ENCODE data around the gene ROBO3. TPM values are rescaled to one million over a fixed set of nuclear protein-coding genes. Genes with fewer than 3 reads are reported as not detected.

Gene ROBO3
- total RNA-seq, 1 donor from 2014 or later: 10.9 TPM

DNA sequence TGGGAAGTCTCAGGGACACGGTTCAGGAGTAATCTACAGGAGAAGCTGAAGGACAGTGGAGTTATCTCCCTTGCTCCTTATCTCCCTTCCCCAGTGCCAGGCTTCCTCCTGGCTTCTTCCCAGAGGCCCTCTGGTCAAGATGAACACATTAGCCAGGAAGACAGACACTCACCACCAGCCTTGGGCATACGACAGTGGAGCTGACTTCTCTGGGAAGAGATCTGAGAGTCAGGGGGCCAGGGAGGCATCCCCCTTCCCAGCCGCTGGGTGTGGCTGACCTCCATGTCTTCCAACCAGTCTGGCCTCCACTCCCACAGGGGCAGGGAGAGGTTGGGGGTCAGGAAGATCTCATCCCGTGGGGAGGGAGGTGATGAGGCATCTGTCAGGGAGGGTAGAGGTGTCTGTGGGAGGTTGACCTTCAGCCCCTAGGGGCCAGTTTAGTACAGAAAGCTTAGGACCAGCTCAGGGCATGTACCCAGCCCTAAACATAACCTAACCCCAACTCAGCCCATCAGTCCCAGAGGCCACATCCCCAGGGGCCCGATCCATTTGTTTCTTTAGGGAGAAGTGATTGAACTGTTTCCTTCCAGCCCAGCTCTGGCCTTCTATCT lies 19.7 kb downstream of the ROBO3 start:
- Mint-ChIP-seq H3K4me3 (ENCODE audit: unreplicated experiment) (no peak overlapping the region), H3K36me3 (ENCODE audit: low read depth) (no peaks in the 10 kb centered on the region), H3K4me1 (ENCODE audit: low read depth) (peaks cover 12% of the 10 kb centered on the region), H3K27ac (ENCODE audit: unreplicated experiment) (no peak overlapping the region), H3K27me3 (ENCODE audit: low read depth) (no peaks in the 10 kb centered on the region), H3K9me3 (ENCODE audit: low read depth) (no peaks in the 10 kb centered on the region)
- DNase-seq (ENCODE audit: low spot score): no peak
- TF ChIP-seq, protein P1, sequence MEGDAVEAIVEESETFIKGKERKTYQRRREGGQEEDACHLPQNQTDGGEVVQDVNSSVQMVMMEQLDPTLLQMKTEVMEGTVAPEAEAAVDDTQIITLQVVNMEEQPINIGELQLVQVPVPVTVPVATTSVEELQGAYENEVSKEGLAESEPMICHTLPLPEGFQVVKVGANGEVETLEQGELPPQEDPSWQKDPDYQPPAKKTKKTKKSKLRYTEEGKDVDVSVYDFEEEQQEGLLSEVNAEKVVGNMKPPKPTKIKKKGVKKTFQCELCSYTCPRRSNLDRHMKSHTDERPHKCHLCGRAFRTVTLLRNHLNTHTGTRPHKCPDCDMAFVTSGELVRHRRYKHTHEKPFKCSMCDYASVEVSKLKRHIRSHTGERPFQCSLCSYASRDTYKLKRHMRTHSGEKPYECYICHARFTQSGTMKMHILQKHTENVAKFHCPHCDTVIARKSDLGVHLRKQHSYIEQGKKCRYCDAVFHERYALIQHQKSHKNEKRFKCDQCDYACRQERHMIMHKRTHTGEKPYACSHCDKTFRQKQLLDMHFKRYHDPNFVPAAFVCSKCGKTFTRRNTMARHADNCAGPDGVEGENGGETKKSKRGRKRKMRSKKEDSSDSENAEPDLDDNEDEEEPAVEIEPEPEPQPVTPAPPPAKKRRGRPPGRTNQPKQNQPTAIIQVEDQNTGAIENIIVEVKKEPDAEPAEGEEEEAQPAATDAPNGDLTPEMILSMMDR (IDR thresholded peaks at IDR 0.05): no peak

DNA sequence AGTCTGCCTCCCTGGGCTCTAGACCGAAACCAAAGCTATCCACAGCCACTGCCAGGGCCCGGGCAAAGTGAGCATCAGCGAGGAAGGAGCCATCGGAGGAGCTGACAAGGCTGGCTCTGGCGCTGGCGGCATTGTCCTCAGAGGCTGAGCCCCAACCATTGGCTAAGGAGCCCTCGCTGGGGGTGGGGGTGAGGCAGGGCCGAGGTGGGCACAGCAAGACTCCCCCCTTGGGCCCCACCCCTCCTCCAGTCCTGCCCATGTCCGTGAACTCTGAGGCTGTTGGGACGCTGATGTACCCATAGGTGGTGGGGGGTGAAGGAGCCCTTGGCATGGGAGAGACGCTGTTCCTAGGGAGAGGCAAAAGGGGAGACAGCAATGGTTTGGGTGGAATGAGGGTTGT lies 21.2 kb downstream of the ROBO3 start:
- H3K4me1 Mint-ChIP-seq (ENCODE audit: low read depth): peaks cover 12% of the 10 kb centered on the region
- H3K27ac Mint-ChIP-seq (ENCODE audit: unreplicated experiment): no peak overlapping the region
- no peaks in the 10 kb centered on the region for H3K36me3 Mint-ChIP-seq (ENCODE audit: low read depth)
- DNase-seq (ENCODE audit: low spot score): peak; percentile 74
- H3K9me3 Mint-ChIP-seq (ENCODE audit: low read depth): no peaks in the 10 kb centered on the region
- no peak overlapping the region for H3K4me3 Mint-ChIP-seq (ENCODE audit: unreplicated experiment)
- H3K27me3 Mint-ChIP-seq (ENCODE audit: low read depth): no peaks in the 10 kb centered on the region
- TF ChIP-seq, protein P1 (IDR thresholded peaks at IDR 0.05): no peak

DNA sequence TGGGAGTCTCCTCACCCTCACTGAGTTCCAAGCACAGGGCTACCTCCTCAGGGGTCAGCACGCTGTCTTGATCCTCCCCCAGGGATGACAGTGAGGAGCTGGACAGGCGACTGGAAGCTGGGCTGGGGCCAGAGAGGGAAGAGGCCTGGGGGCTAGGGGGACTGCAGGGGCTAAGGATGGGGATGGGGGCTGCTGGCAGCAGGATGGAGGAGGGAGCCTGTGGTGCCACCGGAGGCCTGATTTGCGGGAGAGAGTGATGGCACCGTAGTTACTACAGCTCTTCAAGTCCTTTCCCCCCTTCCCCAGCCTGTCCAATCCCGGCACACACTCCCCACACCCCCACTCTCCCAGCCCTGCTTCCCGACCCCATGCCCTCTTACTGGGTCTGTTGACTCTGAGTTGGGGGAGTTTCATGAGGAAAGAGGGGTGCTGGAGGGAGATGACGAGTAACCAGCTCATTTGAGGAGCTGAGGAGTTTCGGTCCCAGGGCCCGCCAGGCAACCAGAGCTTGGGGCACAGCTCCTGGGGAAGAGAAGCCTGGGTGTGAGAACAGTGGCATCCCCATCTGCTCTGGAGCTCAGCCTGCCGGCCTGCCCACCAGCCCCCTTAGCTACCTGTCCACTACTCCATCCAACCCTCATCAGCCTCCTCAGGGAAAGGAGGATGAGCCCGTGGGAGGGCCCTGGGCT lies 21.9 kb downstream of the ROBO3 start:
- Mint-ChIP-seq H3K36me3 (ENCODE audit: low read depth) (no peaks in the 10 kb centered on the region), H3K4me3 (ENCODE audit: unreplicated experiment) (no peak overlapping the region), H3K9me3 (ENCODE audit: low read depth) (no peaks in the 10 kb centered on the region), H3K27me3 (ENCODE audit: low read depth) (no peaks in the 10 kb centered on the region), H3K27ac (ENCODE audit: unreplicated experiment) (no peak overlapping the region), H3K4me1 (ENCODE audit: low read depth) (peaks cover 9% of the 10 kb centered on the region)
- DNase-seq (ENCODE audit: low spot score): no peak
- TF ChIP-seq, protein P1 (IDR thresholded peaks at IDR 0.05): no peak

DNA sequence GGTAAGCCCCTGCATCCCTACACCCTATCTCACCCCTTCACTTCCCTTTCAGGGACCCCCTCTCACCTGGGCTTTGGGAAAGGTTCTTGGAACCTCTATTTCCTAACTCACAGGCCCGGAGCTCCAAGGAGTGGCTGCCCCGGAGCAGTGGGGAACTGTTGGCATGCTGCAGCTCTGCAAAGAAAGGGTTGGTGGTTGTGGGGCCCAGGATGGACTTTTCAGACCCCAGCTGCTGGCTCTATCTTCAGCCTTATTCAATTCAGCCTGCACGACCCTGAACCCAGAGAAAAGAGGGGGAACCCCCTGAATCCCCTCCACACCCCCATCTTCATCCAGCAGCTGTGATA lies 22.4 kb downstream of the ROBO3 start:
- TF ChIP-seq, protein P1 (IDR thresholded peaks at IDR 0.05): no peak
- peaks cover 4% of the 10 kb centered on the region for H3K4me1 Mint-ChIP-seq (ENCODE audit: low read depth)
- H3K36me3 Mint-ChIP-seq (ENCODE audit: low read depth): no peaks in the 10 kb centered on the region
- H3K27me3 Mint-ChIP-seq (ENCODE audit: low read depth): no peaks in the 10 kb centered on the region
- DNase-seq (ENCODE audit: low spot score): no peak
- no peak overlapping the region for H3K4me3 Mint-ChIP-seq (ENCODE audit: unreplicated experiment)
- H3K27ac Mint-ChIP-seq (ENCODE audit: unreplicated experiment): no peak overlapping the region
- H3K9me3 Mint-ChIP-seq (ENCODE audit: low read depth): no peaks in the 10 kb centered on the region

DNA sequence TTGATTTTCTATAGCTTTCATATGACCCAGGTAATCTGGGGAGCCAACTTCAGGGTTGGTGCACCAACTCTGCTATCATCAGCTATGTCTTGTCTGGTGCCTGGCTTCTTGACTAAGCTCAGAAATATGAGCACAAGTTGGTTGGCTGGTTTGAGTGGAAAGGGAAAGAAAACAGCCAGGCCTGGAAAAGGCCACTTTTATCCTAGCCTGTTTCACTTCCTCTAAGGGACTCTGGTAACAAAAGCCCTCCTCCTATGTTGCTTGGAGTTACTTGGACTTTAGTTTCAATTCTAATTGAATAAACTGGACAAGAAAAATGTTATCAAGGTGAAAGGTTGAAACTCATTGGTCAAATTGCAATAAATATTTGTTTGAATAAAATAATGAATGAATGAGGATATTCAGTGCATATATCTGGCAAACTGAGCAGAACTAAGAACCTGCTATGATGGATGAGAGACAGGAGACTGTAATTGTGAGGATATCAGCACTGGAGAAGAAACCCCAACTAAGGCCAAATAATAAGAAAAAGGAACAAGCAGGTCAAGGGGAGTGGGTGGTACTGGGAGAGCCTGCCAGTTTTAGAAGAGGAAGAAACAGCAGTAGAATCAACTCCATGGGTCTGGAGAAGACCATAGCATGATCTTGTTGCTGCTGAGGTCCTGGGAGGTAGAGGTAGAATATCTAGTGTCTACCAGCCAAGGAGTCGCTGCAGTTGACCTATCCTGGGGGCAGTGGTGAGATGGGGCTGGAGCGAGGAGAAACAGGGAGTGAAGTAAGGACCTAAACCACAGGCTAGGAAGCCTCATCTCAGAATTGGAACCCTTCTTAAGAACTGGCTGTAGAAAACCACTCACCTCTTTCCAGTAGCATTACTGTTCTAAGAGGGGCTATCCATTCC lies 24.2 kb downstream of the ROBO3 start:
- DNase-seq (ENCODE audit: low spot score): no peak
- H3K27me3 Mint-ChIP-seq (ENCODE audit: low read depth): no peaks in the 10 kb centered on the region

More for the DNA sequence above, 24.2 kb downstream of the ROBO3 start:
- H3K9me3 Mint-ChIP-seq (ENCODE audit: low read depth): no peaks in the 10 kb centered on the region
- TF ChIP-seq, protein P1 (IDR thresholded peaks at IDR 0.05): no peak
- H3K27ac Mint-ChIP-seq (ENCODE audit: unreplicated experiment): no peak overlapping the region
- H3K36me3 Mint-ChIP-seq (ENCODE audit: low read depth): no peaks in the 10 kb centered on the region
- no peak overlapping the region for H3K4me3 Mint-ChIP-seq (ENCODE audit: unreplicated experiment)
- H3K4me1 Mint-ChIP-seq (ENCODE audit: low read depth): no peaks in the 10 kb centered on the region
